ENCODE measurements around the gene PLEKHG3.

GRCh38 chr14:64772397-64772950 is 68.2 kb downstream of the PLEKHG3 start:
- TF ChIP-seq POLR2AphosphoS5 (IDR thresholded peaks at IDR 0.05; ENCODE audit: low read depth, low read length) (no peak), POLR2A (IDR thresholded peaks at IDR 0.05; ENCODE audit: low read depth, low read length) (no peak), TAF1 (IDR thresholded peaks at IDR 0.05; ENCODE audit: low read depth, low read length) (no peak), SPI1 (IDR thresholded peaks at IDR 0.05; ENCODE audit: low read depth, low read length) (no peak), PAX5 (IDR thresholded peaks at IDR 0.05; ENCODE audit: insufficient read depth, low read length, severe bottlenecking) (no peak)

Measured in GM12891 (cell line).